Measurements from ENCODE around the gene DLK1. TPM values are rescaled to one million over a fixed set of nuclear protein-coding genes. Genes with fewer than 3 reads are reported as not detected.

The DLK1 gene
- total RNA-seq, 2 experiments from 2014 or later, result not detected

DNA sequence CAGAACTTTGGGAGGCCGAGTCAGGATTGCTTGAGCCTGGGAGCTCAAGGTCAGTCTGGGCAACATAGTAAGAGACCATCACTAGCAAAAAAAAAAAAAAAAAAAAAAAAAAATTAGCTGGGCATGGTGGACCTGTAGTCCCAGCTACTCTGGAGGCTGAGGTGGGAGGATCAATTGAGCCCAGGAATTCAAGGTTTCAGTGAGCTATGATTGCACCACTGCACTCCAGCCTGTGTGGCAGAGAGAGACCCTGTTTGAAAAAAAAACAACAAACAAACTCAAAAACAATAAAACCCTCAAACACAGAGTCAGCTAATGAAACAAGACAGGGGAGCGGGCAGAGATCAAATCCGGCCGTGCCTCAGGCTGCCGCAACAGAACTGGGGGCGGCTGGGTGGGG is 41.7 kb upstream of the DLK1 start:
- H3K27me3 Mint-ChIP-seq (ENCODE audit: low read depth), result no peaks in the 10 kb centered on the region
- no peaks in the 10 kb centered on the region for H3K36me3 Mint-ChIP-seq (ENCODE audit: low read depth)
- CTCF ChIA-PET, result no interaction called here
- POLR2A ChIA-PET, result no interaction called here
- H3K4me3 Mint-ChIP-seq, result no peak overlapping the region
- no peak overlapping the region for H3K27ac Mint-ChIP-seq
- ATAC-seq, result no peak
- no peak for DNase-seq
- H3K4me1 Mint-ChIP-seq (ENCODE audit: low read depth), result no peaks in the 10 kb centered on the region
- no peaks in the 10 kb centered on the region for H3K9me3 Mint-ChIP-seq (ENCODE audit: insufficient read depth)

DNA sequence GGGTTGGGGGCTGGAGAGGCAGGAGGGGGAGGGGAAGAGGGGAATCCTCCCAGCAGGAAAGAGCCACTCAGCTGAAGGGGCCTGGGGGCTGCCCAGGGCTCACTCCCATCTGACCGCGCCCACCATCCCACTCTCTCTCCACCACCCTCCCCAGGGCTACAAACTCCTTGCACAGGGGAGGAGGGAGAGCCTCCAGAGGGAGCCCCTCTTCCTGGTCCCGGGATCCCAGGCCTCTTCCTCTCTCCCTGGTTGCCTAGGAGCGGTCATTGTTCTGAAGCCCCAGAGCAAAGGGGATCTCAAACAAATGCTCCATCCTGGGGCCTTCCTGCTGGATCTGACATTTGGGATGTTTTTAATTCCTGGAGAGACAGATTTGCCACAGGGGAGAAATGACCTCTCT is 39.8 kb upstream of the DLK1 start:
- ChIA-PET POLR2A (no interaction called here), CTCF (no interaction called here)
- H3K36me3 Mint-ChIP-seq (ENCODE audit: low read depth), result no peaks in the 10 kb centered on the region
- H3K27me3 Mint-ChIP-seq (ENCODE audit: low read depth), result no peaks in the 10 kb centered on the region
- H3K4me1 Mint-ChIP-seq (ENCODE audit: low read depth), result no peaks in the 10 kb centered on the region
- H3K9me3 Mint-ChIP-seq (ENCODE audit: insufficient read depth), result no peaks in the 10 kb centered on the region
- no peak for ATAC-seq
- DNase-seq, result no peak
- no peak overlapping the region for H3K4me3 Mint-ChIP-seq
- H3K27ac Mint-ChIP-seq, result no peak overlapping the region

DNA sequence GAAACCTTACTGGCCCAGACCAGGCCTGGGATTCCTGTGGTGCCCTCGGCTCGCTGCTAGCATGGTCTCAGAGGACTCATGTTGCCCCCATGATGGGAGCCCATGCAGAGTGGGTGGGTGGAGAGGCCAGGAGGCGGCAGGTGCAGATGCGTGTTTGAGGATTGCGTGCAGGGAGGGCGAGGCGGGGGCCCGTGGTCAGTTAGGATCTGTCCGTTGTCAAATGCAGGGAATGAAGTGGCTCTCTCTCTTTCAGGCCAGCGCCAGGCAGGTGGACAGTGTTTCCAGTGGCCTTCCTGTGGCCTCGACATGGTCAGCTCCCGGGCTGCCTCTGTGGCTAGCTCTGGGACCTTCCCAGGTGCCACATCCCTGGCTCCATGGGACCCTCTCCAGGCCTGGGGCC is 39.3 kb upstream of the DLK1 start:
- CTCF ChIA-PET, result no interaction called here

DNA sequence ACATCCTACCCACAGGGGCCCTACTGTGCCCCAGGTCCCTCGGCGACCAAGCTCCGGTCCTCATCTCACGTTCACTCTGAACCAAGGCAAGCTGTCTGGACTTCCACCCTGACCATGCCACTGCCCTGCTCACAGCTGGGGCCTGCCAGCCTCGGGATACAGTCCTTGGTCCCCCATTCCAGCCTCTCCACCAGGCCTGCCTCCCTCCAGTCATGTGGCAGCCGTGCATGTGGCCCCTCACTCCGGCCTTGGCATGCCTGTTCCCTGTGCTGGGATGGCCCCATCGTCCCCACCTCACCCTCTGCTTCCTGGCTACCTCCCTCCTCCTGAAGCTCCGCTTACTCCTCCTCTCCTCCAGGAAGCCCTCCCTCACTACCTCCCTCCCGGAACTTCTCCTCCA is 38.6 kb upstream of the DLK1 start:
- no peaks in the 10 kb centered on the region for H3K9me3 Mint-ChIP-seq (ENCODE audit: insufficient read depth)
- ChIA-PET POLR2A (no interaction called here), CTCF (no interaction called here)
- H3K36me3 Mint-ChIP-seq (ENCODE audit: low read depth), result no peaks in the 10 kb centered on the region
- DNase-seq (no peak), ATAC-seq (no peak)
- no peaks in the 10 kb centered on the region for H3K4me1 Mint-ChIP-seq (ENCODE audit: low read depth)
- no peak overlapping the region for H3K4me3 Mint-ChIP-seq
- H3K27ac Mint-ChIP-seq, result no peak overlapping the region
- H3K27me3 Mint-ChIP-seq (ENCODE audit: low read depth), result no peaks in the 10 kb centered on the region

More for the DNA sequence above, 39.3 kb upstream of the DLK1 start:
- H3K36me3 Mint-ChIP-seq (ENCODE audit: low read depth), result no peaks in the 10 kb centered on the region
- POLR2A ChIA-PET, result no interaction called here
- ATAC-seq (no peak), DNase-seq (no peak)
- no peak overlapping the region for H3K4me3 Mint-ChIP-seq
- H3K27ac Mint-ChIP-seq, result no peak overlapping the region
- no peaks in the 10 kb centered on the region for H3K4me1 Mint-ChIP-seq (ENCODE audit: low read depth)
- no peaks in the 10 kb centered on the region for H3K9me3 Mint-ChIP-seq (ENCODE audit: insufficient read depth)
- no peaks in the 10 kb centered on the region for H3K27me3 Mint-ChIP-seq (ENCODE audit: low read depth)

DNA sequence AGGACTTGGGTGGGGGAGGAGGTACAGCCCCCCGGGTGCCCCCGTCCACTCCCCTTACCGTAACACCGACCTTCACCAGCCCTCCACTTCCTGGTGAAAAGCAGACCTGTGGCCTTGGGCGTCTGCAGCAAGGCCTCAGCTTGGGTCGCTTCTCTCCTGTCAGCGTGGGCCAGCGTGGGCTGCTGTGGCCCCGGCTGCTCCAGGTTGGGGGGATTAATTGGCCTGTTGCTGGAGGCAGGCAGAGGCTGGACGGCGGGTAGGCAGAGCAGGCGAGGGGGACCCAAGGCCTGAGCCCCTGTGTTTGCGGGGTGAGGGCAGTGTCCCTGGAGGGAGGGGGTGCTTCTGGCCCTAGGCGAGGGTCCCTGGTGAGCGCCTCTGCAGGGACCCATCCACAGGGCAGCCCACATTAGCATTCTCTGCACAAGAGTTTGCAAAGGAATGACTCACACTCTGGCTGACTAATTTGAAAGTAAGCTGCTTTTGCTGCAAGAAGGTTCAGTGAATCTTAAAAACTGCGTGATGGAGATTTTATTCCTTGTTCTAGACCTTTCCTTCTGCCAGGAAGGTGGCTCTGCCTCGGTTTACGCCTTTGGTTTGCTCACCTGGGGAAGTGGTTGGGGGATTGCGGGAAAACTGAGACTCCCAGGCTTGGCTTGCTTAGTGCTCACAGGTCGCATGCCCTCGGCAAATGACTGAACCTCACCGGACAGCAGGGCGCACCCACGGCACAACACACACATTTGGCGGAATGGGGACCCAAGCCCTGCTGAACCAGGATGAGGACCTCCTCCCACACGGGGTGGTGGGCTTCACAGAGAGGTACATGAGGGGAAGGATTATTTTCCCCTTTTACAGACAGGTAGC is 37.9 kb upstream of the DLK1 start:
- Mint-ChIP-seq H3K36me3 (ENCODE audit: low read depth) (no peaks in the 10 kb centered on the region), H3K4me1 (ENCODE audit: low read depth) (no peaks in the 10 kb centered on the region), H3K27me3 (ENCODE audit: low read depth) (no peaks in the 10 kb centered on the region), H3K9me3 (ENCODE audit: insufficient read depth) (no peaks in the 10 kb centered on the region), H3K27ac (no peak overlapping the region), H3K4me3 (no peak overlapping the region)
- ChIA-PET POLR2A (no interaction called here), CTCF (no interaction called here)
- ATAC-seq (no peak), DNase-seq (no peak)

DNA sequence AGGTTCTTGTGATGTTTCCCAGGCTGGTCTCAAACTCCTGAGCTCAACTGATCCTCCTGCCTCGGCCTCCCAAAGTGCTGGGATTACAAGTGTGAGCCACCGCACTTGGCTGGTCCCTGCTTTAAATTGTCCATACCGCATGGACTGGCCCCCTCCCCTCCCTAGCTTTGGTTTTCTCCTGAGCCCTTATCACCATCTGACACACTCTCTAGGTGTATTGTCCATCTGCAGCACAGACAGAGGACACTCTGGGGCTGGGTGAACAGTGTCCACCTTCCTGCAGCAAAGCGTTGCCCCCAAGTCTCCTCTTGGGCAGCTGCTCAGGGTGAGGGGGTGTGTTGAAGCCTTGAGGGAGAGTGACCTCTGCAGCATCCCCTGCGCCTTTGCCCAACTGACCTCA is 36.0 kb upstream of the DLK1 start:
- DNase-seq (no peak), ATAC-seq (no peak)
- Mint-ChIP-seq H3K36me3 (ENCODE audit: low read depth) (no peaks in the 10 kb centered on the region), H3K9me3 (ENCODE audit: insufficient read depth) (no peaks in the 10 kb centered on the region), H3K27ac (no peak overlapping the region), H3K4me3 (no peak overlapping the region), H3K27me3 (ENCODE audit: low read depth) (no peaks in the 10 kb centered on the region), H3K4me1 (ENCODE audit: low read depth) (no peaks in the 10 kb centered on the region)
- CTCF ChIA-PET, result no interaction called here
- POLR2A ChIA-PET, result no interaction called here

DNA sequence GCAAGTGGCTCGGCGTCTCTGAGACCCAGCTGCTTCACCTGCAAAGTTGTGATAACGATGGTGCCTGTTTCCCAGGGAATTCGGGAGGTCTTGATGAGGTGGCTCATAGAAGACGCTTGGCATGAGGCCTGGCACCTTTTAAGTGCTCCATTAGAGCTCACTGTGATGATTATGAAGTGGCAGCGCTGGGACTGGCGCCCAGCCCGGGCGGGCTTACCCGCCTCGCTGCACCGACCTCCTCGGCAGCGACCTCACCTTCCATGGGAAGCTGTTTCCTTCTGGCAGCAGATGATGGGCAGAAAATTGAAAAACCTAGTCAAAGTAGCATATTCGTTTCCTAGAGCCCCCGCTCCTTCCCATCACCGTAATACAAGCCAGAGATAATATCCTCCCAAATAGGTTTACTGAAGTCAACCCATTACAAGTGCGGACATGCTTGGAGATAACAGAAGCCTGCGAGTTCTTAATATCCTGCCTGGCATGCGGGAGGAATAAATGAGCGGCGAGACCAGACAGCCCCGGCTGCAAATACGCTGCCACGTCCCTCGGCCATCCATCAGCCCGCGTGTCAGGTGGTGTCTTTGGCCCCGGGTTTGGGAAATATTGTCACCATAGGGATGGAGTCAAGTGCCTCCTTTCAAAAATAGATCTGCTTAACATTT is 35.2 kb upstream of the DLK1 start:
- no peak for DNase-seq
- H3K4me3 Mint-ChIP-seq, result no peak overlapping the region
- H3K9me3 Mint-ChIP-seq (ENCODE audit: insufficient read depth), result no peaks in the 10 kb centered on the region
- ChIA-PET POLR2A (no interaction called here), CTCF (no interaction called here)
- H3K27ac Mint-ChIP-seq, result no peak overlapping the region
- no peaks in the 10 kb centered on the region for H3K27me3 Mint-ChIP-seq (ENCODE audit: low read depth)
- no peaks in the 10 kb centered on the region for H3K4me1 Mint-ChIP-seq (ENCODE audit: low read depth)
- H3K36me3 Mint-ChIP-seq (ENCODE audit: low read depth), result no peaks in the 10 kb centered on the region
- no peak for ATAC-seq

DNA sequence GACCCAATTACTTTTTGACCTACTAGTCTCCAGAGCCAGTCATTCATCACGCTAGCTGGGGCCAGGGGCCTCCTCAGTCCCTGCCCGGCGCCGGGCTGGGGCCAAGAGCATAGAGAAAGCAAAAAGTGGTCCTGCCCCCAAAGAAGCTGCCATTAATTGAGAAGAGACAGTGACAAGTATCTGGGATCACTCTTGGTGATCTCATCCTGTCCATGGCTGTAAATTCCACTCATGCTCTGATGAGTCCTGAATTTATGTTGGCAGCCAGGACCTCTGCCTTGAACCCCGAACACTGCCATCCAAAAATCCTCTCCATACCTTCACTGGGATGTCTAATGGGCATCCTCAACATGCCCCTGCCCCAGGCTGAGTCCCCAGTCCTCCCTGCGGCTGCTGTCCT is 34.4 kb upstream of the DLK1 start:
- Mint-ChIP-seq H3K4me1 (ENCODE audit: low read depth) (no peaks in the 10 kb centered on the region), H3K27ac (no peak overlapping the region), H3K36me3 (ENCODE audit: low read depth) (no peaks in the 10 kb centered on the region), H3K27me3 (ENCODE audit: low read depth) (no peaks in the 10 kb centered on the region), H3K4me3 (no peak overlapping the region), H3K9me3 (ENCODE audit: insufficient read depth) (no peaks in the 10 kb centered on the region)
- ChIA-PET POLR2A (no interaction called here), CTCF (no interaction called here)
- ATAC-seq (no peak), DNase-seq (no peak)

DNA sequence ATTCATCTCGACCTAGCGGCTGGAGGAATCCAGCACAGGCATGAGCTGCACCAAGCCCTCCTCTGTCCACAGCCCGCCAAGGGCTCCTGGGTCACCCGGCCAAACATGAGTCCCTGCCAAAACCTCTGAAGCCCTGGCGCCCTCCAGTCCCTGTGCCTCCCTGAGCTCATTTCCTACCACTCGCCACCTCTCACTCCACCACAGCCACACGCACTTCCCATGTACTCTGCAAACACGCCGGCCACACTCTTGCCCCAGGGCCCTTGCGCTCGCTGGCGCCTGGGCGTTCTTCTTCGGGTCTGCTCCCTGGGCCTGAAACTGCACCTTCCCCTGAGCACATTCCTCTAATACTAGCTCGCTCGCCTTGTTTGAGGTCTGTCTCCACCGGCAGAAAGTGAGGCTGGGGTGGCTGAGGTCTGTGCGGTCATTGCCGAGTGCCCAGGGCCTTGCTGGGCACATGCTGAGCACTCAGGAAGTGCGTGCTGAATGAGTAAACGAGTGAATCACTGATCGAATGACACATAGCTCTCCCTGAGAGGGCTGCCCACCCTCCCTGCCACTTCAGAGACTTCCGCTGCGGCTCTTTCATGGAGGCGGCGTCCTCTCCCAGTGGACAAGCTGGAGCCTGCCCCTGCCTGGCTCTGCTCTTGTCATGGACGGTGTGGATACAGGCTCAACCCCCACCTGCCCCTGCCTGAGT is 33.7 kb upstream of the DLK1 start:
- Mint-ChIP-seq H3K9me3 (ENCODE audit: insufficient read depth) (no peaks in the 10 kb centered on the region), H3K27me3 (ENCODE audit: low read depth) (no peaks in the 10 kb centered on the region)

DNA sequence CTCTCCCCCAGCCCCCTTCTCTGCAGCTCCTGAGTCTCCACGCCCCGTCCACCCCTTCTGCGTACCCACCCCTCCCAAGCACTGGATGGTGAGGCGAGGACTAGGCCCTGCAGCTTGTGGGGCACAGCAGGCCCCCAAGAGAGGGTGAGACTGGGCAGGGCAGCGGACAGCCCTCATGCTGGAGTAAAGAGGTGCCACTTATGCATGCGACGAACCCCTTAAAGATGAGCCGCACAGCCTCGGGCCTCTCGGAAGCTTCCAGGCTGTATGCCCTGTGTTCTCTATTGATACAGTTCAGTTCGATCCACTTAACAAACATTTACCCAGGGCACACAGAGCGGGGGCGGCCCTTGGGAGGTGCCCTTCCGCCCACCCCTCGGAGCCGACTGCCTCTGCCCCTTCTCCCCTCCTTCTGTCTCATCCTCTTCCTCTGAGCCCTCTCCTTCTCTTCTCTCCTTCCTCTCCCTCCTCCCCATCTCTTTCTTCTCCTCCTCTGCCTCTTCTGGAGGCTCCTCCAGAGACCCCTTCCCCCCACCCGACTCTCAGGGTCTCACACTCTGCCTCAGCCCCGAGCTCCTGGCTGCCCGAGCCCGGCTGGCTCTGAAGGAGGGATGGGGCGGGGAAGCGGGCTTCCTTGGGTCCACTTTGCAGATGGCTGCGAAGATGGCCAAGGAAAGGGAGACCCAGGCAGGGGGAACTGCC is 32.7 kb upstream of the DLK1 start:
- Mint-ChIP-seq H3K4me1 (ENCODE audit: low read depth) (no peaks in the 10 kb centered on the region), H3K27ac (no peak overlapping the region), H3K36me3 (ENCODE audit: low read depth) (no peaks in the 10 kb centered on the region), H3K4me3 (no peak overlapping the region), H3K27me3 (ENCODE audit: low read depth) (no peaks in the 10 kb centered on the region), H3K9me3 (ENCODE audit: insufficient read depth) (no peaks in the 10 kb centered on the region)
- ChIA-PET CTCF (no interaction called here), POLR2A (no interaction called here)
- DNase-seq, result no peak
- ATAC-seq, result no peak

More for the DNA sequence above, 33.7 kb upstream of the DLK1 start:
- Mint-ChIP-seq H3K4me3 (no peak overlapping the region), H3K36me3 (ENCODE audit: low read depth) (no peaks in the 10 kb centered on the region), H3K27ac (no peak overlapping the region), H3K4me1 (ENCODE audit: low read depth) (no peaks in the 10 kb centered on the region)
- DNase-seq (no peak), ATAC-seq (no peak)
- ChIA-PET CTCF (no interaction called here), POLR2A (no interaction called here)

DNA sequence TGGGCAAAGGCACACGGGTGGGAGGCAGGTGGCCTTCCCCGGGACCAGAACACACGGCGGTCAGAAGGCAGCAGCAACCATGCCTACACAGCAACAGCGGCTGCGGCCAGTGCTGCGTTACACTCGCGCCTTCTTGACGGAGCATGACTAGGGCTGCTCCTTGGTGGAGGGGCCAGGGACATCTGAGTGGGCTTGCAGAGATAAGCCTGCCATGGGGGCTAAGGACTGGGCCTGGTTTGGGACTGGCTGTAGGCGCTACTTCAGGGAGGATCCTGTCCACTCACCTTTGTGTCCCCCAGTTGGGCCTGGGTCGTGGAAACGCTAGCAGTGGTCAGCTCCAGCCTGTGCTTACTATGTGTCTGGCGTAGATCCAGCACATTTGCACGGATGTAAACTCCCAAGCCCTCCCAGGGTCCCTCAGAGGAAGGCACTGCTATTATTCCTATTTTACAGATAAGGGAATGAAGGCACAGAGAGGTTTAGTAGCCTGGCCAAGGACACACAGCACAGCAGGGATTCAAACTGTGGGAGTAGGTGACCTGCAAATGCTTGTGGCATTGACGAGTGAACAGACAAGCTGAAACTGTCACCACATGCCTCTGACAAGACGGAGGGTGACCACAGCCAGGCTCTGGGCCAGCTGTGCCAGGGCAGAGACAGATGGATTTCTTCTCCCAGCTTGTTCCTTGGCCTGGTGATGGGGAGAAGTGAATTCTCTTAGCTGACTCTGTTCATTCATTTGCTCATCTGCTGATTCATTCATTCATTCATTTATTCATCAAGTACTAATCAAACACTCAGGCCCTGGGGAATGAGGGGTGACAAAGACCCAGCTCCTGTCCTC is 31.9 kb upstream of the DLK1 start:
- CTCF ChIA-PET, result no interaction called here
- H3K9me3 Mint-ChIP-seq (ENCODE audit: insufficient read depth), result no peaks in the 10 kb centered on the region
- ATAC-seq (no peak), DNase-seq (no peak)
- H3K4me3 Mint-ChIP-seq, result no peak overlapping the region
- POLR2A ChIA-PET, result no interaction called here
- no peaks in the 10 kb centered on the region for H3K4me1 Mint-ChIP-seq (ENCODE audit: low read depth)
- H3K27me3 Mint-ChIP-seq (ENCODE audit: low read depth), result no peaks in the 10 kb centered on the region
- H3K36me3 Mint-ChIP-seq (ENCODE audit: low read depth), result no peaks in the 10 kb centered on the region
- no peak overlapping the region for H3K27ac Mint-ChIP-seq
